AG09309 (cell line): ENCODE results near the gene PLA2G2A.

ENCODE experiments used
- DNase-seq: peaks from one replicate; pipeline ENCODE4 v3.0.0-alpha.2; 2010; ENCODE audit warnings: low read depth
- H3K4me3 ChIP-seq: 2 replicates; pipeline ENCODE4 v1.5.1; 2011; ENCODE audit warnings: mild to moderate bottlenecking, low read depth, low read length, moderate library complexity; ENCODE audit not compliant: control insufficient read depth
- CTCF ChIP-seq: IDR thresholded peaks from 2 replicates; pipeline ENCODE4 v1.5.1; 2011; ENCODE audit warnings: mild to moderate bottlenecking, low read depth, low read length, inconsistent platforms; ENCODE audit not compliant: insufficient read depth, control insufficient read depth; ENCODE audit errors: missing control alignments

PLA2G2A gene

DNA sequence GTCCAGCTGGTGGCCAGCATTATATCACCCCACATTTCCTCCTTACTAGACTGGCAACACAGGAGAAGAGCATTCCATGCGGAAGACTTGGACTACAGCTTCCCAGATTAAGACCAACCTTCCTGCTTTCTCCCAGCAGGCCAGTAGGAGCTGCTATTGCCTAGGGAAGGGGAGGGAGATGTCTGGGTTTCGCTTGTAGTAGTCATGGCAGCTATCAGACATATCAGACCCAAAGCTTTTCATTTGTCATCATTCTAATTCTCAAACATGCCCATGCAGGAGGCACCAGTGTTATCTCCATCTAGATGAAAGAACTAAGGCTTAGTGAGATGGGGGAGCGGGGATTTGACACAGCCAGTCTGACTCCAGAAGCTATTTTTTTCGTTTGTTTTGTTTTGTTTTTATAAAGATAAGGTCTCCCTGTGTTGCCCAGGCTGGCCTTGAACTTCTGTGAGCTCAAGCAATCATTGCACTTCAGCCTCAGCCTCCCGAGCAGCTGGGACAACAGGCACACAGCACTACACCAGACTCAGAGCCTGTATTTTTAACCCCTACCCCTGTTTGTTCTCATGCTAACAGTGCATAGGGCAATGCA lies 4.5 kb downstream of the PLA2G2A start:
- TF ChIP-seq CTCF, result peak; percentile 100
- peak; percentile 53 for DNase-seq
- H3K4me3 ChIP-seq, result no peak overlapping the region

DNA sequence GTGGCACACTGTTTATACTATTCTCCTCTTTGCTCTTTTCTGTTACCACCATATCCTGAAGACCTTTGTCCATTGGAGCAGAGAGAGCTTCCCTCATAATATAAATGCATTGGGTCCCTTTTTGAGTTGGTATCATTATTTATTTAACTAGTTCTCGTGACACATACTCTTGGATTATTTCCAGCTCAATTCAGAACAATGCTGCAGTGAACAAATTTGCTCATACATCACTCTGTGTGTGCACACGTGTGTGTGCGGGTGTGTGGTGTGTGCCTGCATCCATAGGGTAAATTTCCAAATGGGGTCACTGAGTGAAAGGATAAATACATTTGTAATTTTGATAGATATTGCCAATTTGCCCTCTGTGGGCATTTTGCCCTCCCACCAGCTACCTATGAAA lies 5.8 kb downstream of the PLA2G2A start:
- no peak overlapping the region for H3K4me3 ChIP-seq
- DNase-seq, result no peak
- TF ChIP-seq CTCF, result no peak

DNA sequence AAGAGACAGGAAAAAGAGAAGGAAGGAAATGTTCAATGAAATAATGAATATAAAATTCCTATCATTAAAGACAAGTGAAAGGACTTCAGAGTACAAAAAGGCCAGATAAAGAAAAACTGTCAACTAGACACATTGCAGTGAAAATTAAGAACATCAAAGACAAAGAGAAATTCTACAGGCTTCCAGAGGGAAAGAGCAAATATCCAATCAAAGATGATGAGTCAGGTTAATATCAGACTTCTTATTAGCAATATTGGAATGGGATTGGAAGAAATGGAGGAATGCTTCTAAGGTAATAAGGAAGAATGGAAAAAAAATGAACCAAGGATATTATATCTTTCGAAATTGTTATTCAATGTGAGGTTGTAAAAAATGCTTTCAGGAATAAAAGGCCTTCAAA lies 7.8 kb downstream of the PLA2G2A start:
- no peak for TF ChIP-seq CTCF
- no peak overlapping the region for H3K4me3 ChIP-seq
- no peak for DNase-seq

GRCh38 chr1:19969898-19970660 lies 9.3 kb downstream of the PLA2G2A start:
- TF ChIP-seq CTCF, result no peak
- no peak overlapping the region for H3K4me3 ChIP-seq
- no peak for DNase-seq

DNA sequence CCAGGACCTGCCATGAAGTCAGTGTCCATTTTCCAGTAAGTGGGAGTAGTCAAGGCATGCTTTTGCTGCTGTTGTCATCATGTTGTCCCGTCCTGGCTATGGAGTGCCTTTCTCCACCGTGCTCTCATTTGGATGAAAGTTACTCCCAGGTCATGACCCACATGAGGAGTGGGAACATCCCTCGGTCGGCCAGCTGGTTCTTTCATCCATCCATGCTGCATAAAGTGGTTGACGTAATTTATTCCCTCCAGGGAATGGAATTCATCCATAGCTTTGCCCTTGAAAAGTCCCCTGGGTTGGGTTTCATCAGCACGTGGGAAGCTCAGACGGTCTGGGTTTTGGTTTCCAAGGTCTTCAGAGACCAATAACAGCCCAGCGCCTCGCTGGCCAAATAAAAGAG lies 11.6 kb downstream of the PLA2G2A start:
- no peak for DNase-seq
- no peak overlapping the region for H3K4me3 ChIP-seq
- no peak for TF ChIP-seq CTCF

GRCh38 chr1:19964542-19964941 lies 14.9 kb downstream of the PLA2G2A start:
- no peak for DNase-seq
- no peak overlapping the region for H3K4me3 ChIP-seq
- no peak for TF ChIP-seq CTCF
